ENCODE data around the gene PCNX4. TPM values are rescaled to one million over a fixed set of nuclear protein-coding genes. Genes with fewer than 3 reads are reported as not detected.
"Not testable (repeated sequence)": the region's sequence is repeated elsewhere in the genome, so short reads cannot be mapped to it uniquely, and the experiment has no call there.

The PCNX4 gene
- total RNA-seq, 2 experiments from 2014 or later: 30.3 to 37.6 TPM

DNA sequence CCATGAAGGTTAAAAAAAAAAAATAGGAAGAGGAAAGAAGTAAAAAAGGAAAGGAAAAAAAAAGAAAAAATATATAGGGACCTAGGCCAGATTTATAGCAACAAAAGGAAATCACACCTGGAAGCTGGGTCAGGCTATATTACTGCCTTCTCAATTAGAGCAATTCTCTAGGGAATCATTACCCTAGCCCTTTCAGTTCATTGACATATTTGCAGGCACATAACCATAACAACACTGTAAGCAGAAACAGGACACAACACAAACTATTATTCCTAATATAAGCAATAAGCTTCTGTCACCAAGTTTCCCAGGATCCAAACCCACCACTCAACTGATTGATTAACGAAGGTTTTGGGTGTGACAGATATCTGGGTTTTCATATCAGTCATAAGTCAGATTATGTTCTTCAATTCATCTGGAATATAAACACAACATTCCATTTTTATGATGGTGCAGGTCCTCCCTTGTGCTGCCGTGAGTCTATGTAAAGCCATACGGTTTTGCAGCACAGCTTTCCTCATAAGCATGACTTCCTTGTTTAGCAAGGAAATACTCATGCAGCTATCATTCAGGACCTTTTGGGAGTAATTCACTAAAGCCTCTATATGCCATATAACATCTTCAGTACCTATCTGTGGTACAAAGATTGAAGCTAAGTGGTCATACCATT is 4.2 kb downstream of the PCNX4 start:
- CTCF ChIA-PET: interaction anchor here (0.7 kb wide), 1 partner anchor 116 kb away, joined by 3 read pairs; no protein-coding TSS in a partner anchor
- POLR2A ChIA-PET: interaction anchor here (0.7 kb wide), 1 partner anchor 215 kb away, joined by 3 read pairs; no protein-coding TSS in a partner anchor

- CTCF ChIA-PET: no interaction called here
Observed at GRCh38 chr14:60097974-60098373, 6.3 kb downstream of the PCNX4 start.

DNA sequence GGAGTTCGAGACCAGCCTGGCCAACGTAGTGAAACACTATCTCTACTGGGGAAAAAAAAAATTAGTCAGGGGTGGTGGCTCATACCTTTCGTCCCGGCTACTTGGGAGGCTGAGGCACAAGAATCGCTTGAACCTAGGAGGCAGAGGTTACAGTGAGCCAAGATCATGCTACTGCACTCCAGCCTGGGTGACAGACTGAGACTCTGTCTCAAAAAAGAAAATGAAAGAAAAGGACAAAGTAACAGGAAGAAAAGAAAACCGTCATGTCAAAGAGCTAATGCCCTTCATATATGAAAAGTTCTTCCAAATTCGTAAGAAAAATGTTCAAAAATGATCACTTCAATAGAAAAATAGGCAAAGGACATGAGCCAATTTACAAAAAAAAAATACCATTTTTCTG is 8.1 kb downstream of the PCNX4 start:
- CTCF ChIA-PET, POLR2A ChIA-PET: not testable (repeated sequence)

More at GRCh38 chr14:60097974-60098373, 6.3 kb downstream of the PCNX4 start:
- POLR2A ChIA-PET: no interaction called here

DNA sequence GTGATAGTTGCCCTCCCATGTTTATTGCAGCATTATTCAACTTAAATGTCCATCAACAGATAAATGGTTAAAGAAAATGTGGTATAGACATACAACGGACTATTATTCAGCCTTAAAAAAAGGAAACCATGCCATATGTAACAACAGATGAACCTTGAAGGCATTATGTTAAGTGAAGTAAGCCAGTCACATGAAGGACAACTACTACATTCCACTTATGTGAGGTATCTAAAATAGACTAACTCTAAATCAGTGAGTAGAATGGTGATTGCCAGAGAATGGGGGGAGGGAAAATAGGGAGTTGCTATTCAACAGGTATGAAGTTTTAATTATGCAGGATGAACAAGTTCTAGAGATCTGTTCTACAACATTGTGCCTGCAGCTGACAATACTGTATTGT is 10.1 kb downstream of the PCNX4 start:
- ChIA-PET CTCF (no interaction called here), POLR2A (no interaction called here)

DNA sequence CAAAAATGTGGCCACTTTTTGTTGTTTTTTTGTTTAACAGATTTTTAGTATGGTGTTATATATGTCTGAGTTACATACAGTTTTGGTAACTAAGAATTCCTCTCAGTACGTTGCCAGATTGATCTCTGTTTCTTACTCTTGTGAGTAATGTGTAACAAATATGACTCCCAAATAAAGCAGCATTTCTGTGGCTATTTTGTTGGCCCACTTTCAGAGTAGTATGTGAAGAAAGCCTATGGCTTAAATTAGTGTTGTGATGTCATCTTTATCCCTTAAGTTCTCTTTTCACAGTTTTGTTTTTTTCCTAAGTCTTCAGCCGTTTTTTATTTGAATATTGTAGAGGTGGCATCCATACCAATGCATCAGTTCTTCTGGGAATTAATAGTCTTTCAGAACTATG is 10.7 kb downstream of the PCNX4 start:
- POLR2A ChIA-PET: no interaction called here

GRCh38 chr14:60106339-60106738 is 14.6 kb downstream of the PCNX4 start:
- ChIA-PET CTCF (no interaction called here), POLR2A (no interaction called here)

More for the DNA sequence above, 10.7 kb downstream of the PCNX4 start:
- CTCF ChIA-PET: no interaction called here

- POLR2A ChIA-PET: no interaction called here
- CTCF ChIA-PET: no interaction called here
Observed at GRCh38 chr14:60107477-60107876, 15.8 kb downstream of the PCNX4 start.

DNA sequence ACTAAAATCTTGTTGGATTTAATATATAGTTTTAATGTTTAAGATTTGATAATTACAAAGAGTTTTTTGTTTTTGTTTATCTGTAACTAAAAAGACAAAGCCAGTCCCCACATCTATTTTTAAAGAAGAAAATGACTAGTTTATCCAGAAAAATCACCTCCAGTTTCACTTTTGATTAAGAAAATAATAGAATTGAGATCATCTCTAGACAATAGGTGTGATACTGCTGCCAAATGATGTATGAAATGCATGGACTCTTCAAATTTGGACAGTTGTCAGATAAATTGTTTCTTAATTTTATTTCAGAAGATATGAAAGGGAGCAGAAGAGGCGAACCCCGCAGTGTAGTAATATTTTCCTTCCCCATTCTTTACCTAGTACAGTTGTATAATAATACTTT is 20.0 kb downstream of the PCNX4 start:
- ChIA-PET CTCF (no interaction called here), POLR2A (no interaction called here)

- ChIA-PET CTCF (no interaction called here), POLR2A (no interaction called here)
Observed at GRCh38 chr14:60114881-60115280, 23.2 kb downstream of the PCNX4 start.

- POLR2A ChIA-PET: no interaction called here
- CTCF ChIA-PET: no interaction called here
Observed at GRCh38 chr14:60116181-60116580, 24.5 kb downstream of the PCNX4 start.

DNA sequence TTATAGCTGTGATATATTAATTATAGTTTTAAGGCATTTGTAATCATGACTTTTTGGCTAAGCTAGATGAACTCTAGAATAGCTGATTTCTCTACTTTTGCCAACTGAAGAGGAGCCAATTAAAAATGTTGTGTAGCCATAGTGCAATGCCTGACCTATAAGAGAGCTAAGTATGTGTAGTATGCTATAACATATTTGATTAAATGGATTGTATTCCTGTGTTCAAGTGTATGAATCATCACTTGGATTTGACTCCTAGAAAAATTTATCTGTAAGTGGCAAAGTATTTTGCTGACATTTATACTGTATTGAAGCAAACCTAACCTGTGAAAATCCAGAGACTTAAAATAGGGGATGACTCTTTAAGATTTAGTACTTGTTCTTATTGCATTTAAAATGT is 34.2 kb downstream of the PCNX4 start:
- POLR2A ChIA-PET: no interaction called here

DNA sequence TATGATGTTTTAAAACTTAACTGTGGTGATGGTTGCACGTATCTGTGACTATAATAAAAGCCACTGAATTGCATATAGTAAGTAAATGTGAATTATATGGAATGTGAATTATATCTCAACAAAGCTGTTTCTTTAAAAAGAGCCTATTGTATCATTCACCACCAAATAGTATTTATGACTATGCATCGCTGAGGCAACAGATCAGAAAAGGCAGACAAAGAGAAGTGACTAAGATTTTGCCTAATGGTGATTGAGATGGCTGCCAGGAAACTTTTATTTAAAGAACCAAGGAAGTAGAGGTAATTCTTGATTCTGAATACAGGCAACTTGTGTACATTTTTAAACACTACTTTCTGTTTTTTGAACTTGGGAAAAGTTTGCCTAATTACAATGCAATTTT is 41.8 kb downstream of the PCNX4 start:
- CTCF ChIA-PET: interaction anchor here (1.0 kb wide), 1 partner anchor 18 kb away, joined by 3 read pairs; no protein-coding TSS in a partner anchor
- POLR2A ChIA-PET: no interaction called here

More for the DNA sequence above, 34.2 kb downstream of the PCNX4 start:
- CTCF ChIA-PET: no interaction called here

GRCh38 chr14:60134702-60135101 is 43.0 kb downstream of the PCNX4 start:
- ChIA-PET POLR2A (no interaction called here), CTCF (interaction anchor here (1.0 kb wide), 1 partner anchor 17 kb away, joined by 3 read pairs; no protein-coding TSS in a partner anchor)

DNA sequence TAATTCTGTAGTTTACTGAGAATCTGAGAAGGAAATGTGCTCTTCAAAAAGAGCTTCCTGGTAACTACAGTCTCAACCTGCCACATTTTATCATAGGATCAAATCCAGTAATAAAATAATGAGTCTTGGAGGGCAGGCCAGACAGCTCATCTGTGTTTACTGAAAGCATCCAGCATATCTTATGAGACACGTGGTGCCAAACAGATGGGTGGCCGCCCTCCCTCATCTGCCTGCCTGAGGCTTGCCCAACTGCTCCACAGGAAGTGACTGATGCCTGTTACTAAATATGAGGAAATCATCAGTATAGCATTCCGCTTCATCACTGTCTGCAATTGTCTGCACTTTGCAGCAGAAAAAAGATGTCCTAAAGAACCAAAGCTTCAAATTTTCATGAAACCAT is 60.0 kb downstream of the PCNX4 start:
- CTCF ChIA-PET: interaction anchor here (0.9 kb wide), 1 partner anchor 18 kb away, joined by 3 read pairs; no protein-coding TSS in a partner anchor
- POLR2A ChIA-PET: interaction anchor here (1.2 to 1.9 kb wide), 2 partner anchors 13 to 97 kb away, joined by 5 to 9 read pairs; partner anchors contain the start of genes DHRS7 and PPM1A

- ChIA-PET CTCF (interaction anchor here (0.5 to 1.1 kb wide), 2 partner anchors 10 to 1060 kb away, joined by 3 read pairs; no protein-coding TSS in a partner anchor), POLR2A (interaction anchor here (0.7 to 1.3 kb wide), 3 partner anchors 12 to 95 kb away, joined by 3 to 9 read pairs (median 3); partner anchors contain the start of genes DHRS7 and PPM1A)
Observed at GRCh38 chr14:60153991-60154390, 62.3 kb downstream of the PCNX4 start.

- ChIA-PET CTCF (interaction anchor here (0.9 to 1.1 kb wide), 2 partner anchors 9 kb away, joined by 3 read pairs; no protein-coding TSS in a partner anchor), POLR2A (interaction anchor here (0.7 to 1.3 kb wide), 2 partner anchors 11 to 35 kb away, joined by 3 to 9 read pairs; partner anchors contain the start of gene DHRS7)
Observed at GRCh38 chr14:60154671-60155070, 62.9 kb downstream of the PCNX4 start.

DNA sequence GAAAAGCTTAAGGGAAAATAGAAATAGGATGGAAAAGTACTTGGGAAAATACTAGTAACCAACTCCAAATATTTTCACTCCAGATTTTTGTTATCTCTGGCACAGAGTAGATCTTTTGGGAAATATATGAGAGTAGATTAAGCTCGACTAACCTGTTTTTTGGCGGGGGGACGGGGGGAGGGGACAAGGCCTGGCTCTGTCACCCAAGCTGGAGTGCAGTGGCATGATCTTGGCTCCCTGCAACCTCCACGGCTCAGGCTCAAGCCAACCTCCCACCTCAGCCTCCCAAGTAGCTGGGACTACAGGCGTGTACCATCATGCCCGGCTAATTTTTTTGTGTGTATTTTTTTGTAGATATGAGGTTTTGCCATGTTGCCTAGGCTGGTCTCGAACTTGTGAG is 68.7 kb downstream of the PCNX4 start:
- ChIA-PET POLR2A (no interaction called here), CTCF (no interaction called here)

DNA sequence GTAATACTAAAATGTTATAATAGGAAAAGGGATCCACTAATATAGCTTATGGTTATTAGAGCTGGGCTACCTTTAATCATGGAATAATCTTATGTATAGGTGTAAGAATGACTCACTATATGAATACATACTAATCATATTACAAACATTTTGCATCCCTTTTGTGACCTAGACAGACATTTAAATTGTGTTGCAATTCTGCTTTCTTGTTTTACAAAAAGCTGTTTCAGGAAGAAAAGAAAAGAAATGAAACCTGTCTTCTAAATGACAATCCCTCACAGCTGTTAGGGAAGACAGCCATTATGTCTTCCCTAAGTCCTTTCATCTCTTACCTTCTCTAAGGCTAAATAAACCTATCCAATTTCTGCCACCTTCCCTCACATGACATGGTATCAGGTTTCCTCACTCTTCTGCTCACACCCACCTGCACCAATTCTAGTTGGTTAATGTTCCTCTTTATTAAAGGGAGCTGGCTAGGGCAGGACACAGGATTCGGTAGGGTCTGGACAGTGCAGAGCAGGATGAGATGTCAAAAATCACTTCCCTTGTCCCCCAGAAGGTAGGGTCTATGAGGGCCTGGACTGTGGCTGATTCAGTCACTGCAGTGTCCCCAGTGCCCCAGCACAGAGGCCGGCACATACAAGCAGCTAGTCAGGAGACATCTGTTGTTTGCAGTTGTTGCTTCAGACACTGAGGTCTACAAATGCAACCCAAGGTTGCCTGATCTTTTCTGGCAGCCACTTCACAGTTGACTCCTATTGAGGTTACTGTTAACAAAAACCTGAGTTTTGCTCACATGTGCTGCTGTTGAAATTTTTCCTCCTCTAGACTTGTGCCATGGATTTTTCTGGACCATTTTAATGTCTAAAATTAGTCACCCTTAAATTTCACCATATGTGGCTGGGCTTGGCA is 69.7 kb downstream of the PCNX4 start:
- ChIA-PET CTCF (no interaction called here), POLR2A (interaction anchor here (0.6 to 1.4 kb wide), 2 partner anchors 88 to 95 kb away, joined by 4 to 5 read pairs; partner anchors contain the start of gene PPM1A)

- CTCF ChIA-PET: interaction anchor here (0.8 to 1.4 kb wide), 2 partner anchors 9 to 10 kb away, joined by 3 read pairs; no protein-coding TSS in a partner anchor
- POLR2A ChIA-PET: interaction anchor here (0.7 to 2.6 kb wide), 3 partner anchors 12 to 85 kb away, joined by 4 to 23 read pairs (median 9); partner anchors contain the start of genes PCNX4 and PPM1A
Observed at GRCh38 chr14:60163693-60164092, 72.0 kb downstream of the PCNX4 start.

GRCh38 chr14:60164404-60164711 is 72.6 kb downstream of the PCNX4 start:
- POLR2A ChIA-PET: interaction anchor here (0.7 to 2.6 kb wide), 4 partner anchors 12 to 84 kb away, joined by 4 to 23 read pairs (median 9); partner anchors contain the start of genes PCNX4 and PPM1A
- CTCF ChIA-PET: interaction anchor here (0.6 to 2.5 kb wide), 6 partner anchors 9 to 199 kb away, joined by 3 to 11 read pairs (median 4); partner anchors contain the start of gene PPM1A

Data from activated CD8-positive, alpha-beta memory T cell treated with anti-CD3 and anti-CD28 coated beads for 36 hours (primary cell).